GM19099 (cell line): Measurements from ENCODE around the gene ANXA2.

Experiments
- POLR2A ChIP-seq: IDR thresholded peaks from 3 replicates; pipeline ENCODE4 v1.6.1; 2011; ENCODE audit warnings: low read depth; ENCODE audit not compliant: insufficient read length; ENCODE audit errors: extremely low read depth

The ANXA2 gene

GRCh38 chr15:60397772-60398445, at the start of gene ANXA2:
ANXA2 (minus strand) TSS chr15:60397986; CDS start chr15:60386075, 11,911 bp downstream.
- peak; percentile 93 for TF ChIP-seq POLR2A

DNA sequence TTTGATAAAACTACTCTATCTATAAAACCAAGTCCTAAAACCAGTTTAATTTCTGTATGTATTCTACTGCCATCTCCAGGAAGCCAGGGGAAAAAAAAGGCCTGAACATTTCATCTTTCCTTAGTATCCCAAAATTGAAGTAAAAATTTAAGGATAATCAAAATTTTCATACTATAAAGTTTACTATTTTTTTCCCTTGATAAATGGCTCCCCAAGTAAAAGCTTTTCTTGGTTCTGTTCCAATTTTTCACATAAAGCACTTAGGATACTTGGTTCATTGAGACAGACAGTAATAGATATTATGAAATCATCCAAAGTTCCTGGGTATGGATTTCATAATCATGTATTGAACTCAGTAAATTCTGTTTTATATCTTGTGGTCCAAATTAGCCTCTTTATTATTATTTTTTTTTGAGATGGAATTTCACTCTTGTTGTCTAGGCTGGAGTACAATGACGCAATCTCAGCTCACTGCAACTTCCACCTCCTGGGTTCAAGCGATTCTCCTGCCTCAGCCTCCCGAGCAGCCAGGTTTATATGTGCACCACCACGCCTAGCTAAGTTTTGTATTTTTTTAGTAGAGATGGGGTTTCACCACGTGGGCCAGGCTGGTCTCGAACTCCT, 46.6 kb upstream of the ANXA2 start:
- no peak for TF ChIP-seq POLR2A

DNA sequence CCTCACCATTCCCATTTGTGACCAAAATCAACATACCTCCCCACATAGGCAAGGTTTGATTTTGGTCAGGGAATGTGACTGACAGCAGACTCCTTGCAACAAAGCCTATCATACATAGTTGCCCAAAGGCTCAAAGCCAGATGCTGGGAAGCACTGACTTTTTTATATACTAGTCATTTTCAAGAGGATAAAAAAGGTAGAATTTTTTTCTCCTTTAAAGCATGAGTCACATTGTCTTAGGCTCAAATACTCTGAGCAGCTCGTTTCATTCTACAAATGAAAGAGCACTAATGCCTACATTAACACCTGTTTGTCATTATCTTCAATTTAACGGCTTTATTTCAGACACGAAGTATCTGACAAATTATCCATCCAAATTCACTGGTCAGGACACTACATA, 45.0 kb upstream of the ANXA2 start:
- no peak for TF ChIP-seq POLR2A

DNA sequence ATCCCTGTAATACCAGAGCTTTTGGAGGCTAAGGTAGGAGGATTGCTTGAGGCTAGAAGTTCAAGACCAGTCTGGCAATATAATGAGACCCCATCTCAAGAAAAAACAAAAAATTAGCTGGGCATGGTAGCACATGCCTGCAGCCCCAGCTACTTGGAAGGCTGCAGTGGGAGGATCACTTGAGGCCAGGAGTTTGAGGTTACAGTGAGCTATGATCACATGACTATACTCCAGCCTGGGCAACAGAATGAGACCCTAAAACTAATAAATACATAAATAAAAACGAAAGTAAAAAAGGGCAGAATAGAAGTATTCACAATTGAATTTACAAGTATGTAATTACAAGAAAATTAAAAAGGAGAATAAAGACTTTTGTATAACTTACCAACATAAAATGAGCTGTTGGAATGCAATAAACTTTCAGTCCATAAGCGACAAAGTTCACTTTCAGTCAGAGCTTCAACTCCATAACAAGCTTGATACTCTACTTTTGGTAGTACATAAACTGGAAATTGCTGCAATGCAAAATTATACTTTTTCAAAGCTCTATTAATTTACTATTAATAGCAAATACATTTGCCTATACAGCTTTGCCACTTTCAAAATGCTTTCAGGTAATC, 44.4 kb upstream of the ANXA2 start:
- no peak for TF ChIP-seq POLR2A

- TF ChIP-seq POLR2A = no peak
Observed at GRCh38 chr15:60441331-60441730, 43.5 kb upstream of the ANXA2 start.

GRCh38 chr15:60438646-60439045, 40.9 kb upstream of the ANXA2 start:
- no peak for TF ChIP-seq POLR2A

DNA sequence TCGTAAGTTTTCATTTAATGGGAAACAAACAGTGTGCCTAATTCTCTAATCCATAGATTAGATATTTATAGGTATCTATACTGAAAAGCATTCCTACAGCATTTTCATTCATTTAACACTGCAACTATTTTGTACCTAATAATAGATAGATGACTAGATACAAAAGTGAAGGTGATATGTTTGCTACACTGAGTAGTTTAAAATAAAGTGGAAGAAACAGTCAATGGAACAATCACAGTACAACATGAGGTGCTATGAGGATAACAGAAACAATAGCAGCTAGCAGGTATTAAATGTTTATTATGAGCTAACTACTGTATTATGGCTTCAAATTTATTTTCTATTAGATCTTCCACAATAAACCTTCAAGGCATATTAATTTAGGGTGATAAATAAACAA, 31.1 kb upstream of the ANXA2 start:
- TF ChIP-seq POLR2A = no peak

DNA sequence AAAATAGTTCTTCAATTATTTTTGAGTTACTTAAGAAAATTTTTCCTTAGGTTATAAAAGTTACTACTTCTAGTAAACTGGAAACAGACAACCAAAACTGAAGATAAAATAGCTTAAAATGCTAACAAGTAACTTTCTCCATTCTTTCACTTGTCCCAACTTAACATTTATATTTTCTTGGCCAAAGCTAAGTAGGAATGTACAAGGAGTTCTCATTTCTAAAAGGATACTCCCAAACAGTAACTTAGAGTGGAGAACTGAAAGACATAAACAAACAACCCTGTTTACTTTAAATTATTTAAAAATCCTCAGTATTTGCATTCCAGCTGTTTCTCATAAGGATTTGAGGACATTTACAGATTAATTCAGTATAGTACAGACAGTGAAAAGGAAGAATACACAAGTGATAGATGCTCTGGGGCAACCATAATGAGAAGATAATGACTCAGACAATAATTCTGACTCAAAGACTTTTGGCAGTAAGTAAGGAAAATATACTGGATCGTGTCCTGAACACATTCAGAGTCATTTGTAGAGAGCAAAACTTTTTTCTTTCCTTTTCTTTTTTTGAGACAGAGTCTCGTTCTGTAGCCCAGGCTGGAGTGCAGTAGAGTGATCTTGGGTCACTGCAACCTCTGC, 29.2 kb upstream of the ANXA2 start:
- TF ChIP-seq POLR2A = no peak

DNA sequence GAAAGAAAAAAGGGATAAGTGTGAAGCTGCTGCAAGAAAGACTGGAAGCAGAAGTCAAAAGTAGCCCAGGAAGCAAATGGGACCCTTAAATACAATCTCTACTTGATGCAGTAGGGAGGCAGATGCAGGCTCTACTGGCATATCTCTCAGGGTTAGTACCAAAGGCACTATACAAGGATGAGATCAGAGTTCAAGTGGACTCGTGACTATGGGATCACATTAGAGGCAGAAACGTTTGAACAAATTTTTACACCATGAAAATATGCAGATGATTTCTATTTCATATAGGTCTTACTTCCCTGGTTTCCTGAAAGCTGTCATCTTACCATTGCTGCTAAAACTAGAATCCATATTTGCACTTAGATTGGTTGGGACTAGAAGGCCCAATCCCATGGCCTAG, 27.7 kb upstream of the ANXA2 start:
- TF ChIP-seq POLR2A = no peak

DNA sequence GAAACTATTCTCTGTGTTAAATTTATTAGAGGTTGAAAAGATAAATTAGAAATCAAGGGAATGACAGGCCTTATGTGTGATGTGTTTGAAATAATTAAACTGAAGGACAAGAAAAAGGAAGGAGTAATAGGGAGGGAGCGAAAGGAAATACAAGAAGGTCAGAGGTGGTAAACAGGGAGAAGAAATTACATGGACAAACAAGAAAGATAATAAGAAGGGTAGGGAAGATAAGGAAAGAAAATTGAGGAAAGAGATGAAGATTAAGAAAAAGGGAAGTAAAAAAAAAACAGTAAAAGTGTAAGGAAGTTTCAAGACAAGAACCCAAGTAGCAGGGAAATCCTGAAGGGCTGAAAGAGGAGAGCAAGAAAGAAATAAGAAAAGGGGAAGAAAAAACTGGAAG, 26.2 kb upstream of the ANXA2 start:
- no peak for TF ChIP-seq POLR2A

GRCh38 chr15:60423537-60423936, 25.8 kb upstream of the ANXA2 start:
- TF ChIP-seq POLR2A = no peak

DNA sequence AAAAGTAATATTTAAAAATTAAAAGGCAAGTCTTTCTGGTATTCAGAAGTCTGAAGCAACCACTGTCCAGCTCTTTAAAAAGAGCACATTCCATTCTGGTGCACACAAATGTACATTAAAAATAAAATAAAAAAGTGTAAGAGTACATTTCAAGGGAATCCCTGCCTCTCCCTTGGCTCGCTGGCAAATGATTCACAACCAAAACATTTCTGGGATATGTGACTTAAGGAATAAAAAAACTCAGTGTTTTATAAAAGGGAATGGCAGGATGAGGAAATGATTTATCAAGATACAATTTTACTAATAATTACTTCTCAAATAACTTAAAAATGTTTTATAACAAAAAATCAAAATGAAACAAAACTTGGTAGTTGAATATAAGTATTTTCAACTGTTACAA, 23.8 kb upstream of the ANXA2 start:
- TF ChIP-seq POLR2A = no peak

- TF ChIP-seq POLR2A = no peak
Observed at GRCh38 chr15:60420203-60420716, 22.5 kb upstream of the ANXA2 start.

GRCh38 chr15:60419753-60420152, 22.0 kb upstream of the ANXA2 start:
- TF ChIP-seq POLR2A = no peak

- no peak for TF ChIP-seq POLR2A
Observed at GRCh38 chr15:60418096-60418495, 20.3 kb upstream of the ANXA2 start.

- no peak for TF ChIP-seq POLR2A
Observed at GRCh38 chr15:60417112-60417511, 19.3 kb upstream of the ANXA2 start.

DNA sequence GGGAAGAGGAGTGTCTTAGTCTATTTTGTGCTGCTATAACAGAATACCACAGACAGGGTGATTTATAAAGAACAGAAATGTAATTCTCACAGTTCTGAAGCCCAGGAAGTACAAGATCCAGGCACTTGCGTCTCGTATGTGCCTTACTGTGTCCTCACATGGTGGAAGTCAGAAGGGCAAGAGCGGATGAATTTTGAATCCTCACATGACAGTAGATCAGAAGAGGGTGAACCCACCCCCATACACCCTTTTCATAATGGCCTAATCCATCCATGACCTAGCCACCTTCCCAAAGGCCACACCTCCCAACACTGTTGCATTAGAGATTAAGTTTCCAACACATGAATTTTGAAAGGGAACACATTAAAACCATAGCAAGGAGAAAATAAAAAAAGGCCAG, 18.7 kb upstream of the ANXA2 start:
- no peak for TF ChIP-seq POLR2A
